AG09309 (cell line): ENCODE measurements around the gene HNRNPC.

Experiments
- DNase-seq: peaks from one replicate; pipeline ENCODE4 v3.0.0-alpha.2; 2010; ENCODE audit warnings: low read depth
- H3K4me3 ChIP-seq: 2 replicates; pipeline ENCODE4 v1.5.1; 2011; ENCODE audit warnings: mild to moderate bottlenecking, low read depth, low read length, moderate library complexity; ENCODE audit not compliant: control insufficient read depth
- CTCF ChIP-seq: IDR thresholded peaks from 2 replicates; pipeline ENCODE4 v1.5.1; 2011; ENCODE audit warnings: mild to moderate bottlenecking, low read depth, low read length, inconsistent platforms; ENCODE audit not compliant: insufficient read depth, control insufficient read depth; ENCODE audit errors: missing control alignments

HNRNPC gene

GRCh38 chr14:21255385-21256101, 13.7 kb downstream of the HNRNPC start:
- TF ChIP-seq CTCF = no peak
- DNase-seq = no peak
- no peak overlapping the region for H3K4me3 ChIP-seq

- no peak overlapping the region for H3K4me3 ChIP-seq
- no peak for DNase-seq
- no peak for TF ChIP-seq CTCF
These were observed 17.1 kb downstream of the HNRNPC start for GRCh38 chr14:21252149-21252548.

- no peak for DNase-seq
- H3K4me3 ChIP-seq = no peak overlapping the region
- no peak for TF ChIP-seq CTCF
These were observed 18.0 kb downstream of the HNRNPC start for GRCh38 chr14:21251215-21251614.

GRCh38 chr14:21248739-21249411, 20.4 kb downstream of the HNRNPC start:
- no peak for DNase-seq
- TF ChIP-seq CTCF = no peak
- no peak overlapping the region for H3K4me3 ChIP-seq

GRCh38 chr14:21248338-21248737, 20.9 kb downstream of the HNRNPC start:
- TF ChIP-seq CTCF = no peak
- DNase-seq = no peak
- no peak overlapping the region for H3K4me3 ChIP-seq

GRCh38 chr14:21245813-21246212, 23.4 kb downstream of the HNRNPC start:
- no peak for TF ChIP-seq CTCF
- H3K4me3 ChIP-seq = no peak overlapping the region
- DNase-seq = no peak
